NCI-H2196 (cell line): ENCODE results near the gene KLHL12.
A peak's percentile ranks its signal among the peaks of the same experiment; 100 is the strongest.

Source experiments
- DNase-seq: peaks from one replicate; lab custom pipeline; 2025; ENCODE audit not compliant: unreplicated experiment; lab: John Stamatoyannopoulos, UW

The KLHL12 gene

GRCh38 chr1:202926581-202927491, at the start of gene KLHL12:
KLHL12 (minus strand) TSS chr1:202927234; CDS start chr1:202925162, 2,072 bp downstream.
- DNase-seq, result peak; percentile 97

GRCh38 chr1:202976633-202977032, 49.6 kb upstream of the KLHL12 start:
- DNase-seq, result no peak

GRCh38 chr1:202974856-202975255, 47.8 kb upstream of the KLHL12 start:
- no peak for DNase-seq

GRCh38 chr1:202972046-202972445, 45.0 kb upstream of the KLHL12 start:
- no peak for DNase-seq

- peak; percentile 34 for DNase-seq
Observed at GRCh38 chr1:202968895-202969295, 41.9 kb upstream of the KLHL12 start.

GRCh38 chr1:202968351-202968750, 41.3 kb upstream of the KLHL12 start:
- no peak for DNase-seq

- no peak for DNase-seq
Observed at GRCh38 chr1:202967684-202968281, 40.7 kb upstream of the KLHL12 start.

GRCh38 chr1:202966006-202966898, 39.2 kb upstream of the KLHL12 start:
- DNase-seq, result no peak

- no peak for DNase-seq
Observed at GRCh38 chr1:202965422-202965821, 38.4 kb upstream of the KLHL12 start.

- peak; percentile 81 for DNase-seq
Observed at GRCh38 chr1:202964791-202965410, 37.9 kb upstream of the KLHL12 start.

- no peak for DNase-seq
Observed at GRCh38 chr1:202961220-202961880, 34.3 kb upstream of the KLHL12 start.

- peak; percentile 30 for DNase-seq
Observed at GRCh38 chr1:202959276-202959620, 32.2 kb upstream of the KLHL12 start.

GRCh38 chr1:202958544-202959275, 31.7 kb upstream of the KLHL12 start:
- no peak for DNase-seq

GRCh38 chr1:202957733-202958543, 30.9 kb upstream of the KLHL12 start, which contains the start of gene ADIPOR1:
ADIPOR1 (minus strand) TSS chr1:202958312; CDS start chr1:202951070, 7,242 bp downstream.
- peak; percentile 91 for DNase-seq

- no peak for DNase-seq
Observed at GRCh38 chr1:202956969-202957368, 29.9 kb upstream of the KLHL12 start.

GRCh38 chr1:202954057-202954745, 27.2 kb upstream of the KLHL12 start:
- no peak for DNase-seq

- DNase-seq, result no peak
Observed at GRCh38 chr1:202953392-202953791, 26.4 kb upstream of the KLHL12 start.

- no peak for DNase-seq
Observed at GRCh38 chr1:202952818-202953217, 25.8 kb upstream of the KLHL12 start.
